ENCODE results near the gene KCNQ1. TPM values are rescaled to one million over a fixed set of nuclear protein-coding genes. Genes with fewer than 3 reads are reported as not detected.

KCNQ1 gene
- total RNA-seq, 1 experiment from 2014 or later = 2.3 TPM

DNA sequence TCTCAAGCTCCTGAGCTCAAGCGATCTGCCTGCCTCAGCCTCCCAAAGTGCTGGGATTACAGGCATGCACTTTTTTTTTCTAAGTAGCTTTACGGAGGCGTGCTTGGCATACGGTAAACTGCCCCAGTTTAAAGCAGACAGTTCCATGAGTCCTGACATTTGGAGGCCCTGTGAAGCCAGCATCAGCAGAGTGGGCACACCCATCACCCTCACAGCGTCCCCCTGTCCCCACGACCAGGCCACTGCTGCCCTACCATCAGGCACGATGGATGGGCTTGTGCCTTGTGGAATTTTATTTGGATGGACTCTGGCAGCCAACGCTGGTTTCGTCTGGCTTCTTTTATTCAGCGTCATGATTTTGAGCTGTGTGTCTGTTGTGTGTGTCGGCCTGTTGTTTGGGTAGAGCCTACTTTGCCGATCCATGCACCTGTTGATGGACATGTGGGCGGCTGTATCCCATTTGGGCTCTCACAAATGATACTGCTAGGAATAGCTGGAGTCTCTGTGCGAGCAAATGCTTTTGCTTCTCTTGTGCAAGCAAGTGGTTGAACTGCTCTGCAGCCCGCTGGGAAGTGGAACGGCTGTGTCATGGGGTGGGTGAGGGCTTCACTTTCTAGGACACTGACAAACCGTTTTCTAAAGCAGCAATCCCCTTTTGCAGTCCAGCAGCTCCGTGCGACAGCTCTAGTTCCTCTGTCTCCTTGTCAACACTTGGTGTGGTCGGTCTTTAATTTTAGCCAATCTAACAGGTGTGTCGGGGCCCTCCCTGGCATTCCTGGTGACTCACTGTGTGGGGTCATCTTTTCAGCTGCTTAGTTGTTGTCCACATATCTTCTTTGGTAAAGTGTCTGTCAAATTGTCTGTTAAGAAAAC is 23.8 kb downstream of the KCNQ1 start:
- DNase-seq = no peak
- no peak overlapping the region for H3K23ac ChIP-seq (ENCODE audit: insufficient read length, low read depth, low read length)

More for the DNA sequence above, 23.8 kb downstream of the KCNQ1 start:
- H3K4me1 ChIP-seq (ENCODE audit: insufficient read depth, low read length) = no peaks in the 10 kb centered on the region
- no peaks in the 10 kb centered on the region for H3K9me3 ChIP-seq (ENCODE audit: control insufficient read depth, low read depth, low read length)
- H3K79me1 ChIP-seq (ENCODE audit: insufficient read depth, low read depth, low read length, poor library complexity, severe bottlenecking) = no peaks in the 10 kb centered on the region
- no peak overlapping the region for H2BK20ac ChIP-seq (ENCODE audit: low read depth, low read length, poor library complexity, severe bottlenecking)
- H3K23me2 ChIP-seq (ENCODE audit: insufficient read length, low read depth, low read length, poor library complexity, severe bottlenecking) = no peaks in the 10 kb centered on the region
- H2BK120ac ChIP-seq (ENCODE audit: low read depth, low read length, poor library complexity, severe bottlenecking) = no peak overlapping the region
- H2AFZ ChIP-seq (ENCODE audit: low read length) = no peak overlapping the region
- no peaks in the 10 kb centered on the region for H3K79me2 ChIP-seq (ENCODE audit: insufficient read depth, low read length)
- no peak overlapping the region for H3K4ac ChIP-seq (ENCODE audit: low read depth, low read length)
- Mint-ChIP-seq H3K27ac (no peak overlapping the region), H3K36me3 (ENCODE audit: insufficient read depth in 1 of 3, low read depth in 3 of 3) (no peaks in the 10 kb centered on the region; a peak in 1 of 7 replicates), H3K9me3 (no peaks in the 10 kb centered on the region), H3K4me3 (no peak overlapping the region), H3K27me3 (ENCODE audit: low read depth) (peaks cover 85% of the 10 kb centered on the region), H3K4me1 (no peaks in the 10 kb centered on the region)
- WGBS (ENCODE audit: extremely low coverage, insufficient read length, low lambda C conversion rate) = no CpG with 5 or more reads among the region's 21 CpGs
- peaks cover 5% of the 10 kb centered on the region; the same call in 1 of the 2 replicates for H3K27me3 ChIP-seq (ENCODE audit: insufficient read depth, low read length)
- no peak overlapping the region for H3K4me2 ChIP-seq (ENCODE audit: insufficient read depth, insufficient read length, low read length)
- H3K9ac ChIP-seq (ENCODE audit: extremely low read depth, insufficient read length, low read length) = no peak overlapping the region
- no peak overlapping the region for H2AK5ac ChIP-seq (ENCODE audit: insufficient read length, low read length)
- H3T11ph ChIP-seq (ENCODE audit: low read length) = no peak overlapping the region
- no peaks in the 10 kb centered on the region for H4K20me1 ChIP-seq (ENCODE audit: control insufficient read depth, insufficient read depth, insufficient read length)
- H2BK5ac ChIP-seq (ENCODE audit: insufficient read length, low read length) = no peak overlapping the region
- H2BK12ac ChIP-seq (ENCODE audit: insufficient read length, low read depth, low read length) = no peak overlapping the region
- no peak overlapping the region for H3K14ac ChIP-seq (ENCODE audit: insufficient read depth, low read length)
- H3K27ac ChIP-seq (ENCODE audit: insufficient read length, low read depth, low read length) = no peak overlapping the region
- TF ChIP-seq, protein P1, sequence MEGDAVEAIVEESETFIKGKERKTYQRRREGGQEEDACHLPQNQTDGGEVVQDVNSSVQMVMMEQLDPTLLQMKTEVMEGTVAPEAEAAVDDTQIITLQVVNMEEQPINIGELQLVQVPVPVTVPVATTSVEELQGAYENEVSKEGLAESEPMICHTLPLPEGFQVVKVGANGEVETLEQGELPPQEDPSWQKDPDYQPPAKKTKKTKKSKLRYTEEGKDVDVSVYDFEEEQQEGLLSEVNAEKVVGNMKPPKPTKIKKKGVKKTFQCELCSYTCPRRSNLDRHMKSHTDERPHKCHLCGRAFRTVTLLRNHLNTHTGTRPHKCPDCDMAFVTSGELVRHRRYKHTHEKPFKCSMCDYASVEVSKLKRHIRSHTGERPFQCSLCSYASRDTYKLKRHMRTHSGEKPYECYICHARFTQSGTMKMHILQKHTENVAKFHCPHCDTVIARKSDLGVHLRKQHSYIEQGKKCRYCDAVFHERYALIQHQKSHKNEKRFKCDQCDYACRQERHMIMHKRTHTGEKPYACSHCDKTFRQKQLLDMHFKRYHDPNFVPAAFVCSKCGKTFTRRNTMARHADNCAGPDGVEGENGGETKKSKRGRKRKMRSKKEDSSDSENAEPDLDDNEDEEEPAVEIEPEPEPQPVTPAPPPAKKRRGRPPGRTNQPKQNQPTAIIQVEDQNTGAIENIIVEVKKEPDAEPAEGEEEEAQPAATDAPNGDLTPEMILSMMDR (conservative IDR thresholded peaks at IDR 0.05) = no peak
- H3K56ac ChIP-seq (ENCODE audit: insufficient read length, low read depth, low read length) = no peak overlapping the region
- no peak overlapping the region for H3K18ac ChIP-seq (ENCODE audit: insufficient read length, low read depth, low read length)
- no peak overlapping the region for H4K91ac ChIP-seq (ENCODE audit: insufficient read length, low read depth, low read length)
- no peak overlapping the region for H2BK15ac ChIP-seq (ENCODE audit: low read depth, low read length)
- H4K5ac ChIP-seq (ENCODE audit: insufficient read length, low read depth, low read length) = no peak overlapping the region
- H4K8ac ChIP-seq (replicated peaks; ENCODE audit: insufficient read length, low read depth, low read length) = no peak overlapping the region

All from H9 (cell line).